GM12891 (cell line): ENCODE measurements around the gene SMARCA1.

Source experiments
- POLR2A ChIP-seq: IDR thresholded peaks from 2 replicates; pipeline ENCODE4 v1.6.1; 2011; ENCODE audit warnings: low read depth, low read length, control low read depth
- POLR2AphosphoS5 ChIP-seq: IDR thresholded peaks from 2 replicates; pipeline ENCODE4 v1.6.1; 2011; ENCODE audit warnings: low read depth, low read length, control low read depth

- TF ChIP-seq POLR2AphosphoS5 (no peak), POLR2A (no peak)
These were observed 100.1 kb downstream of the SMARCA1 start for GRCh38 chrX:129423191-129423590.
